Inflammatory macrophage treated with lipopolysaccharide for 4 hours (primary cell): ENCODE results near the gene EEF2.
"Not testable (repeated sequence)": the region's sequence is repeated elsewhere in the genome, so short reads cannot be mapped to it uniquely, and the experiment has no call there.

Experiments
- DNase-seq: peaks from one replicate; pipeline ENCODE4 v3.0.0-alpha.2; 2020

The EEF2 gene

DNA sequence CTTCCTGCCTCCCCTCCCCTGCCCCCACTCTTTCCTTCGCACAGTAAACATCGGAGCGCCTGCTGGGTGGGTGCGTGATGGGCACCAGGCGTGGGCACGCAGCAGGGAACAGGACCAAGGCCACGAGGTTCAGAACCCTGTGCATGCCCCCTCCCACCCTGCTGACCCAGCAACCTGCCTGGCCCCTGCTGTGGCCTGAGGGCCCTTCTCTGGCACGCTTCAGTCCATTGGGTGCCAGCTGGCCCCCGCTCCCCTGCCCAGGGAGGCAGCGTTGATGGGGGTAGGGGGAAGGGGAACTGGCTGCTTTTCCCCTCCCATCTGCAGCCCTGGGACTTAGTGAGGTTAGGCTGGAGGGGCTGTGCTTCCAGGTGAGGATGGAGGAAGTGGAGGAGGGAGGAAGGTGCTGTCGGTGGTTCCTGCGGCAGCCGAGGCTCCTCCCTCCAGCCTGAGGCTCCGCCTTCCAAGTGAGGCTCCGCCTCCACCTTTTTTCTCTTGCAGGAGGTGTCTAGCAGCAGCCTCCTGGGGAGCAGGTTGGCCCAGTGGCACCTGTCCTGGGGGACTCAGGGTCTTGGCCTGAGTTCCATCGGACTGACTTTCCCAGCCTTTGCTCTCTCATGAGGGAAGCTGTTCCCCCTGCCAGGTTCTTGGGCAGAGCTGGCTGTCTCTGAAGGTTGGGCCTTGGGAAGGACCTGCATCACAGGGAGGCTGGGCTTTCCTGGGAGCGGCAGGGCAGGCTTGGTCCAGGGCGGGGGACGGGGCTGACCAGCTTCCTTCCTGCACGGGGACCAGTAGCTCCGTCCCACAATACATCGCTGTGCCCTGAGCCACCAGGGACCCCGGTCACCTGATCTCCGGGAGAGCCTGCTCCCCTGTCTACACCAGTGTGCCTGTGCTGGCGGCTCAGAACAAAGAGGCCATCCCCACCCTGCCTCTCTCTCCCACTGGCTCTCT lies 29.6 kb upstream of the EEF2 start:
- DNase-seq: no peak

GRCh38 chr19:4013886-4014540 lies 28.8 kb upstream of the EEF2 start:
- DNase-seq: no peak

- no peak for DNase-seq
Measured at GRCh38 chr19:4012975-4013634, 27.8 kb upstream of the EEF2 start.

- DNase-seq: no peak
Measured at GRCh38 chr19:4012092-4012974, 27.1 kb upstream of the EEF2 start.

GRCh38 chr19:4011430-4011829 lies 26.2 kb upstream of the EEF2 start:
- DNase-seq: not testable (repeated sequence)

DNA sequence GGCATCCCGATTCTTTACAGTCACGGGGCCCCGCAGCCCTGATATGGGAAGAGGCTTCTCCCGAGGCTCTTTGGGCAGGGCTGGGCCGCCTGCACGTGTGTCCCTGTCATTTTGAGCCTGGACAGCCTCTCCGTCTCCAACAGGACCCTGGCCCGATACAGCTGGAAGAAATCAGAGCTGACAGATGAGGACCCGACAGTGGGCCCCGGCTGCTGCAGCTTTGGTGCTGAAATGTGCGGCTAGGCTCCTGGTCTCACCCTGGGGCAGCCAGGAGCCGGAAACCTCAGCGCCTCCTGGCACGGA lies 25.5 kb upstream of the EEF2 start:
- DNase-seq: no peak

GRCh38 chr19:4009990-4010807 lies 24.9 kb upstream of the EEF2 start:
- DNase-seq: no peak

DNA sequence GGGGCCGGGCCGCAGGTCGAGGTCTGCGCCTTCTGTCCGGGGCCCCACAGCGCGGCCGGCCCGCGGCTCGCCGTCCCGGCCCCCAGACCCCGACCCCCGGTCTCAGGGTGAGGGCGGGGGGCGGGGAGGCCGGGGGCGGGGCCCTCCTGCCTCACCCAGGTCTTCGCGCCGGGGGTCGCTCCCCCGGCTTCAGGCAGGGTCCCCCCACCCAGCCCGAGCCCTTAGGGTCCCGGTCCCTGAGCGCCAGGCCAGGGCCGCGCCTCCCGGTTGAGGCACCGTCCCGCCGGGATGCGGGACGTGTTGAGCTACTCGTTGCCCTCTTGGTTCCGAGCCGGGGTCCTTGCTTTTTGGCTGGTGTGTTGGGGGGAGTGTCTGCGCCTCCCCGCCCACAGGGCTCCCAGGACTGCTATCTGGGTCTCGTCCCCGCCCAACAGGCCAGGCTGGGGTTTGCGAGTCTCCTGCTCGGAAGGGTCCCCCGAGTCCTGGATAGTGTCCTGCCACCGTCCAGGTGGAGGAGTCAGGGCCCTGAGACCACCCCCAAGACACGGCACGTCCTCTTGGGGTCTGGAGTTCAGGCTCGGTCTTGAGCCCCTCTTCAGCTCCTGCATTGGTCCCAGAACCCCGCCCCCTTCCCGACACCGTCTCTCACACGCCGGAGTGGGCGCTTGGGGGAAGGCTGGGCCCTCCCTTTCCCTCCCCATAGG lies 22.7 kb upstream of the EEF2 start:
- peak; percentile 22 for DNase-seq

DNA sequence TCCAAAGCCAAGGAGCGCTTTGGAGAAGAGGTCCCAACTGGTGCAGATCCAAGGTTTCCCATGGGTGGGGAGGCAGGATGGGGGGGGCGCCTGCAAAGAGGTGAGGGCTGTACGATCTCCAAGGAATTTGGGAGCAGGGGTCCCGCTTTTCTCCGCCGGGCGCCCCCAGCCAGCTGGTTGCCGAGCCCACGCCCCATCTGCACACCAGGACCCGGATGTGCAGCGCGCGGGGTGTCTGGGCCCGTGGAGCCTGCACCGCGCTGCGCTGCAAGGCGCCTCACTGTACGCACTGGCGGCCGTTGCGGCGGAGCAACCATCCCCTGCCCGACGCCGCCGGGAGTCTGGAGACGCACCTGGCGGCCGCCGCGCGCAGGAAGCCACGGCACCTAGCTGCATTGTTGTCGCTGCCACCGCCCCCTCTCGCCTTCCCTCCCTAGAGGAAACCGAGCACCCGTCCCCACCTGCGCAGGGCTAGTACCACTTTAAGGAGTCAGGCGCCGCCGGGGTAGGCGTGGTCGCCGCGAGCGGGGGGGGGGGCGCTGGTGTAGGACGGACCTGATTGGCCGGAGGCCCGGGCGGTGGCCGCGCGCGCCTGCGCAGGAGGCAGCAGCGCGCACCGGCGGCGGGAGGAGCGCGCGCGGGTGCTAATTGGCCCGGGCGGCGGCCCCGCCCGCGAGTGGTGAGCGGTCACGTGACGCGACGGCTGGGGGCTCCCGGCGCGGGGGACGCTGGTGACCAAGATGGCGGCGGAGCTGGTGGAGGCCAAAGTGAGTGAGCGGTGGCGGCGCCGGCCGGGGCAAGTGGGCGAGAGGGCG lies 22.0 kb upstream of the EEF2 start, which contains the start of gene PIAS4:
Gene PIAS4, plus strand, starts transcription at position 716 of the 815 bp plus-strand sequence. Its CDS starts 25 bp downstream, at position 741.
- peak; percentile 97 for DNase-seq

- DNase-seq: not testable (repeated sequence)
Measured at GRCh38 chr19:4005436-4005835, 20.2 kb upstream of the EEF2 start.

- DNase-seq: not testable (repeated sequence)
Measured at GRCh38 chr19:4000798-4001197, 15.5 kb upstream of the EEF2 start.

- not testable (repeated sequence) for DNase-seq
Measured at GRCh38 chr19:3998667-3999412, 13.6 kb upstream of the EEF2 start.

DNA sequence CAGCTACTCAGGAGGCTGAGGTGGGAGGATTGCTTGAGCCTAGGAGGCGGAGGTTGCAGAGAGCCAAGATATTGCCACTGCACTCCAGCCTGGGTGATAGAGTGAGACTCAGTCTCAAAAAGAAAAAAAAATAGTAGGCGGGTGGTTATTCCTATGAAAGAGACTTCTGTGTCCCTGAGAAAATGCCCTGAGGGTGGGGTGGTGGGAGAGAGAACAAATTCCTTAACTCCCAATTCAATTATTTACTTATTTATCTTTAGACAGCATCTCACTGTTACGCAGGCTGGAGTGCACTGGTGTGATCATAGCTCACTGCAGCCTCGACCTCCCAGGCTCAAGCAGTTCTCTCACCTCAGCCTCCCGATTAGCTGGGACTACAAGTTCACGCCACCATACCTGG lies 10.3 kb upstream of the EEF2 start:
- no peak for DNase-seq

- no peak for DNase-seq
Measured at GRCh38 chr19:3990815-3991117, 5.5 kb upstream of the EEF2 start.

- DNase-seq: peak; percentile 87
Measured at GRCh38 chr19:3987619-3988371, 2.5 kb upstream of the EEF2 start.

GRCh38 chr19:3986260-3987041 lies 1.2 kb upstream of the EEF2 start:
- DNase-seq: peak; percentile 87

DNA sequence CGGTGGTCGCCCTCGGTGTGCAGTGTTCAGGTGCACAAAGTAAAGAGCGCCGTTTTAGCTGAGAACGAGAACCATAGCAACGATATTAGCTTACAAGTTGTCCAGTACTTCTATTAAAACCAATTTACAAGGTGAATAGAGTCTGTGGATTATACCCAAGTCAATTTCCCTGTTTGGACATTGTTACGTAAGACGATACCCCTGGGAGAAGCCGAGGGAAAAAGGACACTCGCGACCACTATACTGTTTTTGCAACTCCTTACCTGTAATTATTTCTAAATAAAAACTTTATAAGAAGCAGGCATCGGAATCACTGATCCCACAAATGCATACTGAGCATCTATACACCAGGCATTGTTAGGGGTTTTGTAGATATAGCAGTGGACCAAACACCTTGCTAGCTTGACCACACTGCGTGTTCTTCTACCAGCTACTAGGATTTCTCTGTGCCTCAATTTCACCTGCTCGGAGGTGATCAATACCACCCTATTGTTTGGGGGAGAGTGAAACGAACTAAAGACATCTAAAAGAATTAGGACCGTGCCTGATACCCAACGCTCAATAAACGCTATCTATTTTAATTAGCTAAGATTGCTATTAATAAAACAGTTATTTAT lies 488 bp upstream of the EEF2 start:
- DNase-seq: no peak

GRCh38 chr19:3984584-3984907 lies 717 bp downstream of the EEF2 start:
- DNase-seq: no peak
